Small intestine (tissue), 7 donors: ENCODE results near the gene COL13A1. TPM values are rescaled to one million over a fixed set of nuclear protein-coding genes. Genes with fewer than 3 reads are reported as not detected.

Source experiments
- DNase-seq, 2 donors: peaks; one replicate each; pipeline versions ENCODE4 v3.0.0 to v3.0.0-alpha.2; 2013
- FAIRE-seq: peaks from 2 replicates; lab custom pipeline; 2012; peaks lifted over from hg19 to GRCh38; lab: Jason Lieb, UNC
- H3K27ac ChIP-seq, 3 donors: one replicate each; pipeline ENCODE4 v1.5.1; 2013; ENCODE audit warnings: low read length in 2 of 3, mild to moderate bottlenecking in 2 of 3, control low read depth in 1 of 3, inconsistent platforms in 1 of 3, low read depth in 1 of 3, moderate library complexity in 1 of 3
- H3K27me3 ChIP-seq, 3 donors: one replicate each; pipeline ENCODE4 v1.6.1; 2013; ENCODE audit warnings: low read length in 3 of 3, inconsistent platforms in 1 of 3; ENCODE audit not compliant: control insufficient read depth in 3 of 3, insufficient read depth in 3 of 3
- H3K36me3 ChIP-seq, 3 donors: one replicate each; pipeline ENCODE4 v1.6.1; 2013; ENCODE audit warnings: low read length in 3 of 3, inconsistent platforms in 1 of 3, low read depth in 1 of 3, mild to moderate bottlenecking in 1 of 3, moderate library complexity in 1 of 3; ENCODE audit not compliant: control insufficient read depth in 3 of 3, insufficient read depth in 2 of 3
- H3K4me1 ChIP-seq, 3 donors: one replicate each; pipeline ENCODE4 v1.6.1; 2013; ENCODE audit warnings: low read length in 2 of 3, inconsistent platforms in 1 of 3, low read depth in 1 of 3, mild to moderate bottlenecking in 1 of 3, moderate library complexity in 1 of 3; ENCODE audit not compliant: control insufficient read depth in 3 of 3, insufficient read depth in 2 of 3
- H3K4me3 ChIP-seq, 3 donors: one replicate each; pipeline ENCODE4 v1.5.1; 2013; ENCODE audit warnings: low read length in 3 of 3, control low read depth in 1 of 3, inconsistent platforms in 1 of 3, low read depth in 1 of 3, mild to moderate bottlenecking in 1 of 3, moderate library complexity in 1 of 3
- H3K9me3 ChIP-seq, 2 donors: one replicate each; pipeline ENCODE4 v1.6.1; 2013; ENCODE audit warnings: low read depth in 1 of 2, low read length in 1 of 2; ENCODE audit not compliant: control insufficient read depth in 2 of 2, insufficient read depth in 1 of 2
- WGBS, 3 donors: extraction: QIAGEN DNeasy Blood & Tissue Kit; methylation state at CpG; one replicate each; pipeline ENCODE4 v1.1.7; 2013; 5-methylcytosine and 5-hydroxymethylcytosine counted together
- polyA plus RNA-seq, 4 donors: library from polyadenylated mRNA; stranded (reverse) in 3 of 4; unstranded in 1 of 4; fragments of 200-250 nt in 3 of 4; fragments of 120-200 nt in 1 of 4; gene quantifications; one replicate each; pipeline versions ENCODE4 v1.2.1 to v1.2.3, GENCODE V29; 2013
- donor health status: healthy with polysubstance abuse.
- donor health status: control.
- donor health status: control.
- donor health status: Bipolar disorder and iron deficiency.
- donor health status: healthy.

The COL13A1 gene
- polyA plus RNA-seq, 4 donors: 0.45 to 6.6 (median 0.60) TPM

DNA sequence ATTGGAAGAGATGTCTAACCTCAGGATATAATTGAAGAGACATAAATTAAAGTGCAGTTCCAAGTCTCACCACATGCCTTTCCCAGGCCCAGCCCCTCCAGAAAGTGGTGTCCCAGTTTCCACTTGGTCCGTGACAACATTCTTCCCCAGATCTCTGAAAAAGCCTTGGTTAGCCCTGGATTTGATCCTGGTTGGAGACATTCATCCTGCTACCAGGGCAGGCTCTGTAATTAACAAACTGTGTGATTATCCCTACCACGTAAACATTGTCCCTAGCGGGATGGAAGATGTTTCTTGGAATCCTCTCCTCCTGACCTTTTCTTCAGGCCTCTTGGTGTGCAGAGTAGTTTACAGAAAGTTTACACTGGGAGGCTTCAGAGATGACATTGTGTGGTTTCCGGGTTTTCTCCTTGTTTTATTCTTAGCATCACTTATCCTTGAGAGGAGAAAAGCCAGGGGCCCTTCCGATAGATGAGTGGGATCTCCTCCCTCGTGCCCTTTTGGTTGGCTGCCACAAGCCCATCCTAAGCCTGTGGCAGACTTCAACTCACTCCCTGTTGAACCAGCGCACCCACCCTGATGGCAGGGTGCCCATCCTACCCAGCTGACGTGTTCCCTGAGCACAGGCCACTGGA is 83.8 kb downstream of the COL13A1 start:
- H3K27me3 ChIP-seq: no peaks in the 10 kb centered on the region
- no peaks in the 10 kb centered on the region for H3K9me3 ChIP-seq
- DNase-seq: no peak
- WGBS, 3 donors: 68 to 82% (median 72%) methylated on average over 8 of the region's 8 CpGs
- peak overlapping the region in 1 of 3 donors; percentile 23 for H3K27ac ChIP-seq
- H3K4me3 ChIP-seq: no peak overlapping the region
- peaks cover 4 to 47% (median 5%) of the 10 kb centered on the region in 3 donors for H3K4me1 ChIP-seq
- peaks cover 0 to 11% (median 0%) of the 10 kb centered on the region in 3 donors for H3K36me3 ChIP-seq
- FAIRE-seq: no peak

DNA sequence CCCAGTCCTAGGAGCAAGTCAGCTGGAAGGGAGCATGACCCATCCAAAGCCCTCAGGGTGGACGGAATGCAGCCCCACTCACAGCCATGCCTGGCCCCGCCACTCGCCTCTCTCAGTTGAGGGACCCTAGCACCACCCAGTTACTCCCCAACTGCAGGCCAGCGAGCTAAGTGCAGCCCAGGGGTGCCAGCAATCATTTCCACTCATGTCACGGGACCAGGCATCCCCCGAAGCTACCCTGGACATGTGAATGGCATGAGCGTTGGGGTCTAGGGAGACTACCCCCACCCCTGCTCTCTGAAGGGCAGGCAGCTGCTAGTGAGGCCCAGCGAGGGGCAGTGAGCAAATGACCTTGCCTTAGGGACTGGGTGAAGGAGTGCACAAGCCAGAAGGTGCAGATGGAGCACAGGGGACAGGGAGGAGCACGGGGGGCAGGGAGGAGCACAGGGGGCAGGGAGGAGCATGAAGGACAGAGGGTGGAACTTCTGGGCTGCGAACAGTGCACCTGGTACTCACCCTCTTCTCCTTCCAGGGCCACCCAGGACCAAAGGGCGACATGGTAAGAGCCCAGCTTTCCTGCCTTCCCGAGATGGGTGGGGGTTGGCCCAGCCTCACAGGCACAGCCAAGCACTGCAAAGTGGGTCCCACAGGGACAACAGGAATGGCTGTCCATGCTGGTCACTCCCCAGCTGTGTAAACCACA is 87.3 kb downstream of the COL13A1 start:
- Histone ChIP-seq H3K4me3 (no peak overlapping the region), H3K36me3 (peaks cover 0 to 11% (median 0%) of the 10 kb centered on the region in 3 donors), H3K9me3 (peaks cover 0 to 4% of the 10 kb centered on the region in 2 donors), H3K4me1 (peaks cover 8 to 54% (median 11%) of the 10 kb centered on the region in 3 donors), H3K27me3 (no peaks in the 10 kb centered on the region), H3K27ac (peak overlapping the region in 1 of 3 donors; percentile 64)
- 54 to 72% (median 55%) methylated on average over 12 of the region's 12 CpGs for WGBS, 3 donors
- FAIRE-seq: no peak
- peak in 1 of 2 donors; percentile 73 for DNase-seq

DNA sequence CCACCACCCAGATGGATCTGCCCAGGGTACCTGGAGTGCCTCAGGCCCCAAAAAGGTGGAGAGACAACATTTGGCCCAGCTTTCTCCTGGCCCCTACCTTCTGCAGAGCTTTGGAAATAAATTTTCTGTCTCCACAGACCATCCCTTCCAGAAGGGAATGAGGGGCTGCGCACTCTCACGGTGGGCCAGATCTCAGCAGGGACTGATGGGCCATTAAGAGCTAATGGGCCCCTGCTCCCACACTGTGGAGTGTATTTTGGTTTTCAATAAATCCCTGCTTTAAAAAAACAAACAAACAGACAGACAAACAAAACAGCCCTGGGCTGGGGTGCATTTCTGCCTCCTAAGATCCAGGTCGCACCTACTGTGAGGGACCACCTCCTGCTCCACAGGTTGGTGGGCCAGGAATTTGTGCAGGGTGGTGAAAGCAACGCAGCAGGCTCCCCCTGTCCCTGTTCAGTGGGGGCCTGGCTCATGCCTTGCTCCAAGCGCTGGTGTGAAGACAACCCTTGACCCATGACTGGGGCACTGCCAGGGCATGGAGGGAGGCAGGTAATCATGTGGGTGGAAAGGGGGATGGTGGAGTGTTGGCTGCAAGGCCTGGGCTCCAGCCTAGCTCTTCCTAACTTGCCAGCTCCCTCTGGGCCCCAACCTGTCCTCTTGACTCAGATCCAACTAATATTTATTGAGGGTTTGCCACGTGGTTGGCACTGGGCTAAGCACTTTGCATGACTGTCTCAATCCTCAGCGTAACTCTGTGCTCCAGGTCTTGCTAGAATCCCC is 88.5 kb downstream of the COL13A1 start:
- H3K4me3 ChIP-seq: no peak overlapping the region
- WGBS, 3 donors: 32 to 76% (median 47%) methylated on average over 7 of the region's 7 CpGs
- H3K4me1 ChIP-seq: peaks cover 8 to 49% (median 16%) of the 10 kb centered on the region in 3 donors
- peaks cover 0 to 4% of the 10 kb centered on the region in 2 donors for H3K9me3 ChIP-seq
- no peak for FAIRE-seq
- peaks cover 0 to 11% (median 0%) of the 10 kb centered on the region in 3 donors for H3K36me3 ChIP-seq
- no peaks in the 10 kb centered on the region for H3K27me3 ChIP-seq
- peak overlapping the region; percentile 62 to 64 (median 63) for H3K27ac ChIP-seq
- peak; percentile 54 to 91 for DNase-seq

DNA sequence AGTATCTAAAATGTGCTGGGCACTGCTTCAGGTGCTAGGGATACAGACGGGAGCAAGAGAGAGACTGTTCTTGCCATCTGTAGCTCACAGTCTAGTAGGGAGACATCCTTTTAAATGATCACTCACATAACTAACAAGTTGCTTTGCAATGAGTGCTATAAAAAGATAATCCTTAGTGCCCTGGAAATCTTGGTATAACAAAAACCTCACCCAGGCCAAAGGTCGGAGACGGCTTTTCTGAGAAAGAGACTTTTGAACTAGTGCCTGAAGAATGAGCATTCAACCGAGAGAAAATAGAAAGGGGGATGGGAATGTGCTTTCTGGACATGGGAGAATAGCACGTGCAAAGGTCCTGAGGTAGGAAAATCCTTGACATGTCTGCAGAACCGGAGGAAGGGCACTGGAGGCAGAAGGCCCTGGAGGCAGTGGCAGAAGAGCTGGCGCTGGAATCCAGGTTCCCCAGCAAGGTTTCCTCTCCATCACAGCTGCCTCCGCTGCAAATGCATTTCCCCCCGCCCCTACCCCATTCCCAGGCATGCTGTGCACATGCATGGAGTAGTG is 89.4 kb downstream of the COL13A1 start:
- FAIRE-seq: no peak
- Histone ChIP-seq H3K4me3 (no peak overlapping the region), H3K27ac (peak overlapping the region; percentile 62 to 84 (median 63)), H3K9me3 (peaks cover 0 to 4% of the 10 kb centered on the region in 2 donors), H3K27me3 (no peaks in the 10 kb centered on the region), H3K36me3 (peaks cover 0 to 11% (median 0%) of the 10 kb centered on the region in 3 donors), H3K4me1 (peaks cover 8 to 49% (median 16%) of the 10 kb centered on the region in 3 donors)
- DNase-seq: peak; percentile 92 to 95
- 38 to 79% (median 51%) methylated on average over 9 of the region's 9 CpGs for WGBS, 3 donors

DNA sequence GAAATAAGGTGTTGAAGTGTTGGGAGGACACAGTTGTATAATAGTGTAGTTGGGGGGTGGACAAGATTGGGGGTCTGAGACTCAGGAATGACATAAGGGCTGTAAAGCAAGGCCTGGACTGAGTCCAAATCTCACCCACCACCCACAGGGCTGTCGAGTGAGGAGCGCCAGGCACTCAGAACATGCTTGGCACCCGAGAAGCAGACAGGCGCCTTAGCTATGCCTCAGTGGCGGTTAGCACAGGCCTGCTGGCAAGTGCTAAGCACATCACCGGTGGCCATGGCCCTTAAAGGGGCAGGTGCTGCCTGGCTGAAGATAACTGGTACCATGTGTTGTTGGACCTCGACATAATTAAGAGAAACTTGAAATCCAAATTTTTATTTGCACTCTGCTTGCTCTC is 90.7 kb downstream of the COL13A1 start:
- Histone ChIP-seq H3K4me3 (no peak overlapping the region), H3K27ac (peak overlapping the region in 1 of 3 donors; percentile 84), H3K4me1 (peaks cover 8 to 47% (median 18%) of the 10 kb centered on the region in 3 donors), H3K36me3 (peaks cover 0 to 11% (median 0%) of the 10 kb centered on the region in 3 donors), H3K27me3 (no peaks in the 10 kb centered on the region), H3K9me3 (peaks cover 0 to 4% of the 10 kb centered on the region in 2 donors)
- DNase-seq: no peak
- FAIRE-seq: no peak
- 53 to 71% (median 56%) methylated on average over 7 of the region's 7 CpGs for WGBS, 3 donors

DNA sequence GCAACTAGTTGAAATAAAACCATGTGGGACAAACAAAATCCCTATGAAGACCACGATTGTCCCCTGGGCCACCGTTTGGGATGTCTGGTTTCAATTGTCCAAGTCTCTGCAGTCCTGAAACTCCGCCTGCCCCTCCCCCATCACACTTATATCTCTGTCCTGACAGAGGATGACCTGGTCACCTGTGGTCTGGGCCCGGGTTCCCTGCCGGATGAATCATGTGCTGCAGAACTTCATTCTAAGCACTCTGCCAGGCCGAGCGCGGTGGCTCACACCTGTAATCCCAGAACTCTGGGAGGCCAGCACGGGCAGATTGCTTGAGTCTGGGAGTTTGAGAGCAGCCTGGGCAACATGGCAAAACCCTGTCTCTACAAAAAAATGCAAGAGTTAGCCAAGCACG is 91.1 kb downstream of the COL13A1 start:
- Histone ChIP-seq H3K4me3 (no peak overlapping the region), H3K9me3 (peaks cover 0 to 4% of the 10 kb centered on the region in 2 donors), H3K27ac (peak overlapping the region in 1 of 3 donors; percentile 84), H3K27me3 (no peaks in the 10 kb centered on the region), H3K36me3 (peaks cover 0 to 8% (median 0%) of the 10 kb centered on the region in 3 donors), H3K4me1 (peaks cover 8 to 47% (median 19%) of the 10 kb centered on the region in 3 donors)
- FAIRE-seq: no peak
- DNase-seq: no peak
- 66 to 84% (median 67%) methylated on average over 10 of the region's 10 CpGs for WGBS, 3 donors

DNA sequence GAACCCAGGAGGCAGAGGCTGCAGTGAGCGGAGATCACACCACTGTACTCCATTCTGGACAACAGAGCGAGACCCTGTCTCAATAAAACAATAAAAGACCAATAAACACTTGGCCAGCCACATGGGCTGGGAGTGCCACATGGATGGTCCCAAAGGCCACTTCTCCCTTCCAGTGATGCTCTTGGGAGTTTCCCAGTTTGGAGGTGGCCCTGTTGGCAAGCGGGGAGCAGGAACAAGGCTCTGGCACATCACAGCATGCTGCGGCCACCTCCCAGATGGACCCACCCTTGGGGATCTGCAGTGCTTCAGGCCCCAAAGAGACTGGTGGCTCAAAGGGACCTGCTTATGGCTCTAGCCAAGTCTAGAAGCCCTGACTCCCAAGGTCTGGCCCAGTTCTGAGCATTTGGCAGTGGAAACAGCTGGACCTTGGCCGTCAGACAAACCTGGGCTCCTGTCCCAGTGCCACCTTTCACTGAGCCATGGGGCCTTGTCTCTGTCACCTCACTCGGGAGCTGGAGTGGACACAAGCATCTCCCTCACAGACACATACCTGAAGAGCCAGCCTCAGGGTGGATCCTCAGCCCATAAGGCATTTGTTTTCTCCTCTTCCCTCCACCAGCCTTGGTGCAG is 91.7 kb downstream of the COL13A1 start:
- Histone ChIP-seq H3K27ac (peak overlapping the region in 2 of 3 donors; percentile 15 to 84), H3K36me3 (peaks cover 0 to 8% (median 0%) of the 10 kb centered on the region in 3 donors), H3K4me1 (peaks cover 8 to 47% (median 20%) of the 10 kb centered on the region in 3 donors), H3K9me3 (peaks cover 0 to 4% of the 10 kb centered on the region in 2 donors), H3K27me3 (no peaks in the 10 kb centered on the region), H3K4me3 (no peak overlapping the region)
- FAIRE-seq (no peak), DNase-seq (peak in 1 of 2 donors; percentile 74)
- WGBS, 3 donors: 24 to 66% (median 40%) methylated on average over 6 of the region's 6 CpGs
